ENCODE results near the gene WDR77.

- TF ChIP-seq CTCF (IDR thresholded peaks at IDR 0.05 in 2 of 3, conservative IDR thresholded peaks at IDR 0.05 in 1 of 3; ENCODE audit: borderline replicate concordance in 1 of 3, insufficient read depth in 1 of 3, low read depth in 2 of 3, low read length in 2 of 3): no peak
- TF ChIP-seq EZH2 (IDR thresholded peaks at IDR 0.05): no peak
- TF ChIP-seq ZFX (IDR thresholded peaks at IDR 0.05): no peak
- no peak for TF ChIP-seq REST (IDR thresholded peaks at IDR 0.05; ENCODE audit: low read depth)
- no peak for TF ChIP-seq ZNF274 (IDR thresholded peaks at IDR 0.05; ENCODE audit: low read depth, low read length)
- TF ChIP-seq SP1 (IDR thresholded peaks at IDR 0.05; ENCODE audit: low read depth): no peak
- TF ChIP-seq CEBPB (IDR thresholded peaks at IDR 0.05; ENCODE audit: low read depth): no peak
- no peak for TF ChIP-seq SRF (IDR thresholded peaks at IDR 0.05; ENCODE audit: low read depth)
- TF ChIP-seq POLR2AphosphoS5 (IDR thresholded peaks at IDR 0.05; ENCODE audit: low read depth, low read length): no peak
- TF ChIP-seq RAD21 (IDR thresholded peaks at IDR 0.05; ENCODE audit: low read depth): no peak
- no peak for TF ChIP-seq YY1 (IDR thresholded peaks at IDR 0.05; ENCODE audit: extremely low read depth, insufficient replicate concordance, low read depth, low read length)
- no peak for TF ChIP-seq EZH2phosphoT487 (IDR thresholded peaks at IDR 0.05; ENCODE audit: borderline replicate concordance)
- no peak for TF ChIP-seq POLR2A (IDR thresholded peaks at IDR 0.05; ENCODE audit: borderline replicate concordance, extremely low read depth, insufficient read depth, insufficient read length)
Observed at GRCh38 chr1:111483166-111483565, 34.1 kb upstream of the WDR77 start.
